Activated naive CD4-positive, alpha-beta T cell (primary cell): ENCODE data around the gene PALD1.
"Not testable (repeated sequence)": the region's sequence is repeated elsewhere in the genome, so short reads cannot be mapped to it uniquely, and the experiment has no call there.

Experiments used
- DNase-seq, 4 experiments: peaks; one replicate each; lab custom pipeline; 2025; lab: John Stamatoyannopoulos, UW

PALD1 gene

DNA sequence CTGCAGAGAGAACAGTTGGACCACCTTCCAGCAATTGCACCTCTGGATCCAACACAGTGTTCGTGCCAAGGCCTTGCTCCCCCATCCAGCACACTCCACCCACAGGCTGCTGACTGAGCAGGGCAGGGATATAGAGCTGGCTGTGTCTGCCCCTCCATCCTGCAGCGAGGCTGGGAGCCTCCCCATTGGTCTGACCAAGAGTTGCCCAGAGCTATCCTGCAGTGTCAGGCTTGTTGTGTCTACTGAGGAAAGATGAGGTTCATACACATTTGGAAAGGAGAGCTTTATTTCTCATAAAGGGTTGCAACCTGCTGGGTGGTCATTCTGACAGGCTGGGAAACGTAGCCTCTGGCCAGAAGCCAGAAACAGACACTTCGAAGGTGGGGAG lies 96.9 kb downstream of the PALD1 start:
- no peak for DNase-seq

GRCh38 chr10:70575874-70576802 lies 97.6 kb downstream of the PALD1 start:
- no peak for DNase-seq

- DNase-seq: no peak
Observed at GRCh38 chr10:70576803-70577517, 98.4 kb downstream of the PALD1 start.

DNA sequence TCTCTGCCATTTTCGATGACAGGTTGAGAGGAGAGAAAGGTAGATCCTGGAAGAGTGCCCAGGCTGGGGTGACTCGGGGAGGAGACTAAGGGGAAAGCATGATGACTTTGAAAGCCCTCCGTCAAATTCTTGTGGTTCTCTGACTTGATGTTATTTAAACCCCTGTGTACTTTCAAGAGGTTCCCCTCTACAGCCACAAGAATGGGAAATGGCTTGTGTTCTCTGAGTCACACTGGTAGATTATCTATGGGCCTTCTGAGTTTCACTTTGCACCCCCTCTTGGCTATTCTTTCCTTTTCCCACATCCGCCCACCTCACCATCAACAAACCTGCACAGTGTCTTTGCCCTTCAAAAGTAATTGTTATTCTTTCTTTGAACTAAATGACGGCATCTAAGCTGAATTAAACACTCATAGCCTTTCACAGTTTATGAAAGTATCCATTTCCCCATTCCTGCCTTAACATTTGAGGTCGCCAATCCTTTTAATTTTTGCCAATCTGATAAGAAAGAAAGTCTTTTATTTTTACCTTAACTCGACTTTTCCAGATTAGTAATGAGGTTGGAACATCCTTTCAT lies 99.9 kb downstream of the PALD1 start:
- DNase-seq: peak in 2 of 4 experiments; percentile 29 to 44

DNA sequence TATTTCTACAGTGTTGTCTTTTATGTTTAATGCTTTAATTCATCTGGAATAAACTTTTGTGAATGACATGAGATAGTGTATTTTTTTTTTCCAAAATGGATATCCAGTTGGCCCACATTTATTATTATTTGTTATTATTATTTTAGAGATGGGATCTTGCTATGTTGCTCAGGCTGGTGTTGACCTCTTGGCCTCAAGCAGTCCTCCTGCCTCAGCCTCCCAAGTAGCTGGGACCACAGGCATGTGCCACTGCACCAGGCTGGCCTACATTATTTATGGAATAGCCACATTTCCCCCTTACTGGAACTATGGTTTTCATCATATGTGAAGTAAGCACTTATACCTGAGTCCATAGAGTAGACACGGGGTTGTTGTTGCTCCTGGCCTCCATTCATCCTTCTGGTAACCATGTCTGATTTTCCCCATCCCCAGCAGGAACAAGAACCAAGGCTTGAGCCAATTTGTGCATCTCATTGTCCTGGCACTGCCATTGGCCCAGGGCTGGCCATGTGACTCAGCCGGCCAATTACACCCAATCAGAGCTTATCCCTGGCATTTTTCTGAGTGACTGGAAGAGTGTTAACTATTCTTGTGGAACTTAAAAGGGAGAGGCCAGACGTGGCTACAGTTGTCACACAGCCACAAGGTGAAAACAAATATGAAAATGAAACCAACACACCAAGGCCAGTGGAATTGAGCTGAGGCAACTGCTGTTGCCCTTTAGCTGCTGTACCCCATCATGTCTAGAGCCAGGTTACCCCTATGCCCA lies 100.9 kb downstream of the PALD1 start:
- no peak for DNase-seq

- DNase-seq: not testable (repeated sequence)
Observed at GRCh38 chr10:70581176-70581575, 102.6 kb downstream of the PALD1 start.

- DNase-seq: no peak
Observed at GRCh38 chr10:70582793-70583668, 104.5 kb downstream of the PALD1 start.

GRCh38 chr10:70583669-70584037 lies 105.1 kb downstream of the PALD1 start:
- DNase-seq: no peak

- no peak for DNase-seq
Observed at GRCh38 chr10:70584366-70584765, 105.8 kb downstream of the PALD1 start.

GRCh38 chr10:70584909-70585544 lies 106.5 kb downstream of the PALD1 start:
- DNase-seq: no peak

GRCh38 chr10:70585578-70586169 lies 107.1 kb downstream of the PALD1 start:
- no peak for DNase-seq

GRCh38 chr10:70586348-70586930 lies 107.9 kb downstream of the PALD1 start:
- no peak for DNase-seq

DNA sequence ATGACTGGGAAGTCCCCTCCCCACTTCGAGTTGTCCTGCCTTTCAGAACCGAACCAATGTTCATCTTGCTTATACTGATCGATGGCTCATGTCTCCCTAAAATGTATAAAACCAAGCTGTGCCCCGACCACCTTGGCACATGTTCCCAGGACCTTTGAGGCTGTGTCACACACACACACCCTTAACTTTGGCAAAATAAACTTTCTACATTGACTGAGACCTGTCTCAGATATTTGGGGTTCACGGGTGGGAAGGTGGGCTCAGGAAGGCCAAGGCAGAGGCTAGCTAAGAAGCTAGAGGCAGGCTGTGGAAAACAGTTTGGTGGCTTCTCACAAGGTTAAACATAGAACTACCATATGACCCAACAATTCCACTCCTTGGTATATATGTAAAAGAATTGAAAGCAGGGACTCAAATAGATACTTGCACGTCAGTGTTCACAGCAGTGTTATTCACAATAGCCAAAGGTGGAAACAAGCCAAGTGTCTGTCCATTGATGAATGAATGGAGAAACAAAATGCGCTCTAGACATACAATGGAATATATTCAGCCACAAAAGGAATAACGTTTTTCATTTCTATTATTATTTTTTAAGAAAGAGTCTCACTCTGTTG lies 108.6 kb downstream of the PALD1 start:
- DNase-seq: no peak

DNA sequence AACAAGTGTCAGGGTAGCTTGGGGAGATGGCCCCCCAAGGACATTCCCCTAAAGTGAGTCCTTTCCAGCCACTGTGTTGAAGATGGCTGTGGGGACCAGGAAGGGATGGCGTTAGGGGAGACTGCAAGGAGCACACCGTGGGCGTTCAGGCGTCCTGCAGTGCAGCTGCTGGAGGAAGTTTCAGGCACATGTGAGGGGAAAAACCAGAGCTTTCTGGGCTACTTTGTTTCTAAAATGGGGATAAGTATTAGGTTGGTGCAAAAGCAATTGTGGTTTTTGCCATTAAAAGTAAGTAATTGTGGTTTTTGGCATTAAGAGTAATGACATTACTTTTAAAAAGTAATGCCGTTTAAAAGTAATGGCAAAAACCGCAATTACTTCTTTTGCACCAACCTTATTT lies 109.7 kb downstream of the PALD1 start:
- DNase-seq: no peak

- no peak for DNase-seq
Observed at GRCh38 chr10:70588859-70589570, 110.4 kb downstream of the PALD1 start.

DNA sequence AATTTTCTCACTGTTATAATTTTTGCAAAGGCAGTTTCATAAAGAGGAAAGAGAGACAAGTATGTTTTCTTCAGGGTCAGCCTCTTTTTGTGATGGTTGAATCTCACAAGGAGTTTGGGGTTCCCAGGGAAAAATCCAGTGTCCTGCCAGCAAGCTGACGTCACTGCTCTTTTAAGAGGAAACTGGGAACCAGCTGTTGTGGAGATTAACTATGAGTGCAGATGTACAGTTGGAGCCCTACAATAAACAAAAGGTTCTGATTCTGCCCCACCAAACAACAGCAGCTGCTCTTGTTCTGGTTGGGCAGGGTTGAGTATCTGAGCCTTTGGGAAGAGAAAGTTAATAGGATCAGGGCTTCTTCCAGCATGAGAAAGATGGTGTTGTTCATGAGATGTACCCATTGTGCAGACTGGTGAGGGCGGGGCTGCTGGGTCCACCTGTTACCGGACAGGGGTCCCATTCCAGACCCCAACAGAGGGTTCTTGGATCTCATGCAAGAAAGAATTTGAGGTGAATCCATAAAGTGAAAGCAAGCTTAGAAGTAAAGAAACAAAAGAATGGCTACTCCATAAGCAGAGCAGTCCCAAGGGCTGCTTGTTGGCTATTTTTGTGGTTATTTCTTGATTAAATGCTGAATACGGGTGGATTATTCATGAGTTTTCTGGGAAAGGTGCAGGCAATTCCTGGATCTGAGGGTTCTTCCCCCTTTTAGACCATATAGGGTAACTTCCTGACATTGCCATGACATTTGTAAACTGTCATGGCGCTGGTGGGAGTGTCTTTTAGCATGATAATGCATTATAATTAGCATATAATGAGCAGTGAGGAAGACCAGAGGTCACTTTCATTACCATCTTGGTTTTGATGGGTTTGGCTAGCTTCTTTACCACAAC lies 111.4 kb downstream of the PALD1 start:
- no peak for DNase-seq

- DNase-seq: no peak
Observed at GRCh38 chr10:70590655-70591416, 112.3 kb downstream of the PALD1 start.
